Liver (tissue), 3 donors: ENCODE data around the gene CALHM5.

Source experiments
- ATF3 ChIP-seq: IDR thresholded peaks from 2 replicates; pipeline ENCODE4 v1.6.1; 2016; ENCODE audit warnings: antibody characterized with exemption
- CTCF ChIP-seq: fragments of 150-350 bp; IDR thresholded peaks from 2 replicates; pipeline ENCODE4 v1.5.1; 2017; ENCODE audit warnings: improper control_type of control experiment, low read depth, low read length; ENCODE audit not compliant: missing input control
- GABPA ChIP-seq, 2 donors: IDR thresholded peaks in 1 of 2; conservative IDR thresholded peaks in 1 of 2; 2 replicates each; pipeline ENCODE4 v1.6.1; 2016; ENCODE audit warnings: antibody characterized with exemption in 2 of 2, mild to moderate bottlenecking in 1 of 2, moderate library complexity in 1 of 2
- JUND ChIP-seq, 2 donors: IDR thresholded peaks; 2 replicates each; pipeline ENCODE4 v1.6.1; 2016; ENCODE audit warnings: antibody characterized with exemption in 2 of 2
- RAD21 ChIP-seq, 2 donors: IDR thresholded peaks; 2 replicates each; pipeline ENCODE4 v1.6.1; 2016; ENCODE audit warnings: antibody characterized with exemption in 2 of 2, mild to moderate bottlenecking in 2 of 2
- REST ChIP-seq: IDR thresholded peaks from 2 replicates; pipeline ENCODE4 v1.6.1; 2016; ENCODE audit warnings: antibody characterized with exemption, mild to moderate bottlenecking
- SP1 ChIP-seq: IDR thresholded peaks from 2 replicates; pipeline ENCODE4 v1.6.1; 2018; ENCODE audit warnings: antibody characterized with exemption, mild to moderate bottlenecking
- TAF1 ChIP-seq: conservative IDR thresholded peaks from 2 replicates; pipeline ENCODE4 v1.6.1; 2016; ENCODE audit warnings: antibody characterized with exemption, mild to moderate bottlenecking
- YY1 ChIP-seq: IDR thresholded peaks from 2 replicates; pipeline ENCODE4 v1.6.1; 2016; ENCODE audit warnings: antibody characterized with exemption, mild to moderate bottlenecking
- donor health status: healthy.
- donor health status: healthy.

DNA sequence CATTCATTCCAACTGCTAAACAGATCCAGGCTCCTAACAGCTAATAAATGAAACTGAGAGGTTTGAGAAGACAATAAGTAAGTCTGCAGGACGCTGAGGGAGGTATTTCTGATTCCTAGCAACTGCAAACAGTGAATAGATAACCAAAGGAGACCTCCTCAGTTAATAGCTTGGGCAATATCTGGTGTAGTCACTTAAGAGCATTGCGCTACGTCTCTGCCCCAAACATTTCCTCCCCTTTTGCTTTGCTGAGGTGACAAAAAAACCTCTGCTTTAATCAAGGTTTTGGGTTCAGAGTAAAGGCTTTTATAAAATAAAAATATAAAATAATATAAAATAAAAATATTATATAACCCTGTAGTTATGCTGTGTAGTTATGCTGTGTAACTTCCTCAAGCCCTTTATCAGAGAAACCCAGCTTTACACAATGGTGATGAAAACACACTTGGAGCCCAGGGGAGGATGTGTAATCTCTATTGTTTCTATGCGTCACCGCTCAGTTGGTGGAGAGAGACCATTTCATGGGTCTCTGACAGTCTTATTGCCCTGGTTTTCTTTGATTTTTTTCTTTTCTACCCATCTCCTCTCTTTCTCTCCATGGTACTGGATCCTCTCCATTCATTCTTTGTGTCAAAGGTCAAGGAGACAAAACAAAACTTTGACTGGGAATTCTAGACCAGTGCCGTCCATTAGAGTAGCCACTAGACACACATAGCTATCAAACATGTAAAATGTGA, 18.9 kb upstream of the CALHM5 start:
- TF ChIP-seq GABPA (IDR thresholded peaks at IDR 0.05 in 1 of 2, conservative IDR thresholded peaks at IDR 0.05 in 1 of 2) = no peak
- no peak for TF ChIP-seq CTCF
- TF ChIP-seq RAD21 (IDR thresholded peaks at IDR 0.05) = no peak
- TF ChIP-seq YY1 = no peak
- no peak for TF ChIP-seq TAF1
- TF ChIP-seq JUND (IDR thresholded peaks at IDR 0.05) = no peak
- no peak for TF ChIP-seq ATF3
- TF ChIP-seq REST = no peak
- no peak for TF ChIP-seq SP1
